ENCODE data around the gene IMPG1. TPM values are rescaled to one million over a fixed set of nuclear protein-coding genes. Genes with fewer than 3 reads are reported as not detected.

IMPG1 gene
- total RNA-seq, 1 experiment from 2014 or later: not detected

DNA sequence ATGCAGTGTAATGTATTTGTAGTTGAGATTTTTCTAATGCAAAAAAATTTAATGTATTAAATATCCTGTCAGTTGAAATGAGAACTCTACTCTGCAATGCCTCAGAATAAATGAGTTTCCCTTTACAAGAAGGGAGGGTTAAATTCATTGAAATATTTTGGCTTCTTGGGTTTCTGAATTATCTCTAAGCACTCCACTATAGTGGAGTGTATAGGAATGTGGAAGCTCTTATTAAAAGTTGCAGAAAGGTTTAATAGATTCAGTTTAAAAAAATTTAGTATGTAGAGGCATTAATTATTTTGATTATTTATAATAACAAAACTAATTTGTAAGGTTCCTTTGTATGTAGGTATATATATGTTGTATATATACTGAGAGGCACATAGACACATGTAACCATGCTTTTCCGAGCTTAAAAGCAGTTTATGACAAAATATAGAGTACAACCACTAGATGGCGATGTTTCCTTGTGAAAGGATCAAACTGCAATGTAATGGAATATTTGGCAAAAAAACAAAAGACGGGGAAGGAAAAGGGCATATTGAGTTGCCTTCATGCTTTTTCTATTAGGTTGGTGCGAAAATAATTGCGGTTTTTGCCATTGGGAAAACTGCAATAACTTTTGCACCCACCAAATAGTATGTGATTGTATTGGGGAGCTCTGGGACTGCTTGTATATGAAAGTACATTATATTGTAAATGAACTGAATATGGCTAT is 179.2 kb downstream of the IMPG1 start:
- intact Hi-C loops (cut with micrococcal nuclease): loop anchor here (1.0 to 5.0 kb wide), 3 partner anchors 36 to 1564 kb away; no protein-coding TSS in a partner anchor

DNA sequence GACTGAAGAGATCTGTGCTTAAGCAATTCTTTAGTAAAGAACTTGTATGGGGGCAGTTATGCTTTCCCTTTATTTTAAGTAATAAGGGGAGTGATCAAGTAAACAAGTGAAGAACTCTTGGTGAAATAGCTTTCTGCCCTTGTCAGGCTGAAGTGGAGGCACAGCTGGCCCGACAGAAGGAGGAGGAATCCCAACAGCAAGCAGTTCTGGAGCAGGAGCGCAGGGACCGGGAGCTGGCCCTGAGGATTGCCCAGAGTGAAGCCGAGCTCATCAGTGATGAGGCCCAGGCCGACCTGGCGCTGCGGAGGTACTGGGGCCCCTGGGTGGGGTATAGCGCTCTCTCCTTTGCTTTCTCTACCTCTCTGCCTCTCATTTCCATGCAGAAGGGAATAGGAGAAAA is 180.1 kb downstream of the IMPG1 start:
- Histone ChIP-seq H3F3A (ENCODE audit: low read length, unreplicated experiment) (no peaks in the 10 kb centered on the region), H3K4me2 (ENCODE audit: low read length) (no peak overlapping the region), H3K4me1 (ENCODE audit: insufficient read depth, low read length) (no peaks in the 10 kb centered on the region), H3K9ac (ENCODE audit: low read length) (no peak overlapping the region), H3K27me3 (ENCODE audit: low read length) (no peaks in the 10 kb centered on the region), H3K36me3 (ENCODE audit: low read depth, low read length) (no peaks in the 10 kb centered on the region; the same call in 1 of the 2 replicates), H3K4me3 (ENCODE audit: low read length) (no peak overlapping the region), H3K9me3 (ENCODE audit: low read length) (no peaks in the 10 kb centered on the region), H3K27ac (ENCODE audit: low read length) (no peak overlapping the region), H3K9me2 (replicated peaks; ENCODE audit: low read length) (no peaks in the 10 kb centered on the region), H2AFZ (ENCODE audit: low read length) (no peak overlapping the region), H3K79me2 (ENCODE audit: low read length) (no peaks in the 10 kb centered on the region), H4K20me1 (ENCODE audit: low read length) (no peaks in the 10 kb centered on the region)
- intact Hi-C loops (cut with micrococcal nuclease): loop anchor here (5.0 kb wide), 2 partner anchors 35 to 1565 kb away; no protein-coding TSS in a partner anchor
- ChIA-PET CTCF (interaction anchor here (0.6 kb wide), 1 partner anchor 16 kb away, joined by 3 read pairs; no protein-coding TSS in a partner anchor), POLR2A (ENCODE audit: unreplicated experiment) (no interaction called here)
- ATAC-seq (no peak), DNase-seq (no peak)
- no TSS peak for BruUV-seq (replicated peaks)
- TF ChIP-seq EZH2 (IDR thresholded peaks at IDR 0.05; ENCODE audit: low read length, unreplicated experiment) (no peak), EZH2phosphoT487 (IDR thresholded peaks at IDR 0.05; ENCODE audit: borderline replicate concordance, low read length) (no peak)
- TF ChIP-seq, protein P1, sequence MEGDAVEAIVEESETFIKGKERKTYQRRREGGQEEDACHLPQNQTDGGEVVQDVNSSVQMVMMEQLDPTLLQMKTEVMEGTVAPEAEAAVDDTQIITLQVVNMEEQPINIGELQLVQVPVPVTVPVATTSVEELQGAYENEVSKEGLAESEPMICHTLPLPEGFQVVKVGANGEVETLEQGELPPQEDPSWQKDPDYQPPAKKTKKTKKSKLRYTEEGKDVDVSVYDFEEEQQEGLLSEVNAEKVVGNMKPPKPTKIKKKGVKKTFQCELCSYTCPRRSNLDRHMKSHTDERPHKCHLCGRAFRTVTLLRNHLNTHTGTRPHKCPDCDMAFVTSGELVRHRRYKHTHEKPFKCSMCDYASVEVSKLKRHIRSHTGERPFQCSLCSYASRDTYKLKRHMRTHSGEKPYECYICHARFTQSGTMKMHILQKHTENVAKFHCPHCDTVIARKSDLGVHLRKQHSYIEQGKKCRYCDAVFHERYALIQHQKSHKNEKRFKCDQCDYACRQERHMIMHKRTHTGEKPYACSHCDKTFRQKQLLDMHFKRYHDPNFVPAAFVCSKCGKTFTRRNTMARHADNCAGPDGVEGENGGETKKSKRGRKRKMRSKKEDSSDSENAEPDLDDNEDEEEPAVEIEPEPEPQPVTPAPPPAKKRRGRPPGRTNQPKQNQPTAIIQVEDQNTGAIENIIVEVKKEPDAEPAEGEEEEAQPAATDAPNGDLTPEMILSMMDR (conservative IDR thresholded peaks at IDR 0.05; ENCODE audit: low read depth, low read length): no peak

More for the DNA sequence above, 179.2 kb downstream of the IMPG1 start:
- no peaks in the 10 kb centered on the region; the same call in 1 of the 2 replicates for H3K36me3 ChIP-seq (ENCODE audit: low read depth, low read length)
- DNase-seq (peak; percentile 78), ATAC-seq (peak; percentile 33)
- no peak overlapping the region for H3K9ac ChIP-seq (ENCODE audit: low read length)
- H3F3A ChIP-seq (ENCODE audit: low read length, unreplicated experiment): no peaks in the 10 kb centered on the region
- no peaks in the 10 kb centered on the region for H3K9me2 ChIP-seq (replicated peaks; ENCODE audit: low read length)
- H3K4me2 ChIP-seq (ENCODE audit: low read length): no peak overlapping the region
- POLR2A ChIA-PET (ENCODE audit: unreplicated experiment): no interaction called here
- CTCF ChIA-PET: interaction anchor here (0.6 to 1.0 kb wide), 5 partner anchors 10 to 42 kb away, joined by 3 to 5 read pairs (median 4); no protein-coding TSS in a partner anchor
- no TSS peak for BruUV-seq (replicated peaks)
- no peaks in the 10 kb centered on the region for H4K20me1 ChIP-seq (ENCODE audit: low read length)
- H3K9me3 ChIP-seq (ENCODE audit: low read length): no peaks in the 10 kb centered on the region
- H3K79me2 ChIP-seq (ENCODE audit: low read length): no peaks in the 10 kb centered on the region
- TF ChIP-seq, protein P1 (conservative IDR thresholded peaks at IDR 0.05; ENCODE audit: low read depth, low read length): peak; percentile 70
- TF ChIP-seq EZH2phosphoT487 (IDR thresholded peaks at IDR 0.05; ENCODE audit: borderline replicate concordance, low read length): no peak
- H2AFZ ChIP-seq (ENCODE audit: low read length): no peak overlapping the region
- H3K4me3 ChIP-seq (ENCODE audit: low read length): no peak overlapping the region
- H3K27me3 ChIP-seq (ENCODE audit: low read length): no peaks in the 10 kb centered on the region
- H3K27ac ChIP-seq (ENCODE audit: low read length): no peak overlapping the region
- H3K4me1 ChIP-seq (ENCODE audit: insufficient read depth, low read length): no peaks in the 10 kb centered on the region

DNA sequence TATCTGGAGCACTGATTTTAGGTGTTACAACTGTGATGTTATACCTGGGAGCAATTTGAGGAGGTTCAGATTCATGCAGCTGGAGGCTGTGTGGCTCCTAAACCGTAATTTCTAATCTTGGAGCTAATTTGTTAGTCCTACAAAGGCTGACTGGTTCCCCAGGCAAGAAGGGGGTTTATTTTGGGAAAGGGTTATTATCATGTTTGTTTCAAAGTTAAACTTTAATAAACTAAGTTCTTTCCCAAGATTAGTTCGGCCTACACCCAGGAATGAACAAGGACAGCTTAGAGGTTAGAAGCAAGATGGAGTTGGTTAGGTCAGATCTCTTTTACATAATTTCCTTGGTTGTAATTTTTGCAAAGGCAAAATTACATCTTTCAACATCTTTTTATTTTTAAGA is 187.6 kb downstream of the IMPG1 start:
- Histone ChIP-seq H3K4me2 (ENCODE audit: low read length) (no peak overlapping the region), H3K27me3 (ENCODE audit: low read length) (no peaks in the 10 kb centered on the region), H3K4me1 (ENCODE audit: insufficient read depth, low read length) (peaks cover 19% of the 10 kb centered on the region), H3K79me2 (ENCODE audit: low read length) (no peaks in the 10 kb centered on the region), H4K20me1 (ENCODE audit: low read length) (no peaks in the 10 kb centered on the region), H3F3A (ENCODE audit: low read length, unreplicated experiment) (no peaks in the 10 kb centered on the region), H3K36me3 (ENCODE audit: low read depth, low read length) (no peaks in the 10 kb centered on the region), H3K9ac (ENCODE audit: low read length) (no peak overlapping the region), H3K9me2 (replicated peaks; ENCODE audit: low read length) (no peaks in the 10 kb centered on the region), H3K9me3 (ENCODE audit: low read length) (no peaks in the 10 kb centered on the region), H2AFZ (ENCODE audit: low read length) (no peak overlapping the region), H3K27ac (ENCODE audit: low read length) (no peak overlapping the region), H3K4me3 (ENCODE audit: low read length) (no peak overlapping the region)
- no peak for DNase-seq
- ChIA-PET CTCF (no interaction called here), POLR2A (ENCODE audit: unreplicated experiment) (no interaction called here)
- TF ChIP-seq EZH2phosphoT487 (IDR thresholded peaks at IDR 0.05; ENCODE audit: borderline replicate concordance, low read length) (no peak), EZH2 (IDR thresholded peaks at IDR 0.05; ENCODE audit: low read length, unreplicated experiment) (no peak)
- TF ChIP-seq, protein P1 (conservative IDR thresholded peaks at IDR 0.05; ENCODE audit: low read depth, low read length): no peak
- ATAC-seq: no peak
- intact Hi-C loops (cut with micrococcal nuclease): no loop called here
- BruUV-seq (replicated peaks): no TSS peak

All from PC-3 (cell line).